Endothelial cell of umbilical vein (primary cell): Measurements from ENCODE around the gene NUP35. TPM values are rescaled to one million over a fixed set of nuclear protein-coding genes. Genes with fewer than 3 reads are reported as not detected.

ENCODE experiments used
- BruUV-seq: library from RNA; stranded (reverse); fragments of 400-500 nt; replicated peaks from 2 replicates; lab custom pipeline; 2021; lab: Mats Ljungman, UMichigan
- CTCF ChIA-PET: fragments of 300-600, 350-600 bp; sonication (Branson Sonifier 250); formaldehyde crosslinking; loops from one replicate; lab custom pipeline; 2021; ENCODE audit warnings: antibody characterized with exemption, inconsistent platforms; lab: Charles Lee
- POLR2A ChIA-PET: fragments of 300-600, 350-600 bp; sonication (Branson Sonifier 250); formaldehyde crosslinking; loops from one replicate; lab custom pipeline; 2021; ENCODE audit warnings: antibody characterized with exemption, inconsistent platforms; lab: Charles Lee
- DNase-seq: peaks from one replicate; pipeline ENCODE4 v3.0.0-alpha.2; 2011; ENCODE audit warnings: low read depth, low spot score
- FAIRE-seq: peaks from 2 replicates; lab custom pipeline; 2011; peaks lifted over from hg19 to GRCh38; lab: Jason Lieb, UNC
- H2AFZ ChIP-seq: 2 replicates; pipeline ENCODE4 v1.6.0; 2012; ENCODE audit warnings: low read depth, low read length, control low read depth, inconsistent platforms
- H3K27ac ChIP-seq: 2 replicates; pipeline ENCODE4 v1.5.1; 2011; ENCODE audit warnings: low read depth, mild to moderate bottlenecking, control low read depth, low read length, moderate library complexity; ENCODE audit not compliant: insufficient read depth
- H3K27me3 ChIP-seq, 2 experiments: 2 replicates each; pipeline versions ENCODE4 v1.6.0 to v1.6.1; 2011; ENCODE audit warnings: low read length in 2 of 2, mixed read lengths in 1 of 2; ENCODE audit not compliant: control insufficient read depth in 2 of 2, insufficient read depth in 2 of 2
- H3K36me3 ChIP-seq, 2 experiments: 2 replicates in 1 of 2; 3 replicates in 1 of 2; pipeline ENCODE4 v1.5.1; 2011; ENCODE audit warnings: low read length in 2 of 2, mild to moderate bottlenecking in 1 of 2, moderate library complexity in 1 of 2; ENCODE audit not compliant: control insufficient read depth in 2 of 2, insufficient read depth in 2 of 2; ENCODE audit errors: extremely low read depth in 1 of 2
- H3K4me1 ChIP-seq: 3 replicates; pipeline ENCODE4 v1.5.1; 2011; ENCODE audit warnings: mild to moderate bottlenecking, low read length; ENCODE audit not compliant: control insufficient read depth, insufficient read depth; ENCODE audit errors: extremely low read depth
- H3K4me2 ChIP-seq: 2 replicates; pipeline ENCODE4 v1.6.1; 2011; ENCODE audit warnings: low read length, control low read depth, mixed read lengths; ENCODE audit not compliant: insufficient read depth
- H3K4me3 ChIP-seq, 3 experiments: fragments of 200-600 bp in 1 of 3; sonication (generic), shearing (Covaris generic) in 1 of 3; replicated peaks in 1 of 3; 2 replicates each; pipeline ENCODE4 v1.5.1; 2011 to 2016; ENCODE audit warnings: control low read depth in 3 of 3, low read length in 3 of 3, mild to moderate bottlenecking in 2 of 3, inconsistent platforms in 1 of 3, low read depth in 1 of 3, moderate library complexity in 1 of 3; ENCODE audit not compliant: insufficient read depth in 1 of 3
- H3K79me2 ChIP-seq: 2 replicates; pipeline ENCODE4 v1.6.0; 2012; ENCODE audit warnings: low read length, inconsistent platforms; ENCODE audit not compliant: control insufficient read depth, insufficient read depth
- H3K9ac ChIP-seq: replicated peaks from 2 replicates; pipeline ENCODE3; 2011; ENCODE audit warnings: low read length, control low read depth; ENCODE audit not compliant: insufficient read depth; ENCODE audit errors: extremely low read depth
- H3K9me1 ChIP-seq: replicated peaks from 3 replicates; pipeline ENCODE4 v1.6.0; 2011; ENCODE audit warnings: mild to moderate bottlenecking, low read length; ENCODE audit not compliant: control insufficient read depth, insufficient read depth; ENCODE audit errors: extremely low read depth
- H3K9me3 ChIP-seq: replicated peaks from 2 replicates; pipeline ENCODE4 v1.5.1; 2012; ENCODE audit warnings: low read length, inconsistent platforms; ENCODE audit not compliant: control insufficient read depth, insufficient read depth
- H4K20me1 ChIP-seq: replicated peaks from 2 replicates; pipeline ENCODE3; 2011; ENCODE audit warnings: mild to moderate bottlenecking, low read length; ENCODE audit not compliant: control insufficient read depth, insufficient read depth; ENCODE audit errors: extremely low read depth
- CTCF ChIP-seq, 2 donors: IDR thresholded peaks; 1 replicate in 1 of 2; 2 replicates in 1 of 2; pipeline ENCODE4 v1.5.1; 2011; ENCODE audit warnings: low read length in 2 of 2, mild to moderate bottlenecking in 2 of 2, moderate library complexity in 2 of 2, control low read depth in 1 of 2, inconsistent platforms in 1 of 2, low read depth in 1 of 2; ENCODE audit not compliant: insufficient read depth in 1 of 2; ENCODE audit errors: extremely low read depth in 1 of 2
- EZH2 ChIP-seq: IDR thresholded peaks from 2 replicates; pipeline ENCODE4 v1.6.1; 2012; ENCODE audit warnings: borderline replicate concordance, low read depth, mild to moderate bottlenecking, moderate library complexity, low read length, inconsistent platforms; ENCODE audit not compliant: severe bottlenecking
- FOS ChIP-seq: IDR thresholded peaks from 2 replicates; pipeline ENCODE4 v1.6.1; 2011; ENCODE audit warnings: mild to moderate bottlenecking, low read length, moderate library complexity, borderline replicate concordance; ENCODE audit not compliant: insufficient read depth
- GATA2 ChIP-seq: IDR thresholded peaks from 2 replicates; pipeline ENCODE4 v1.7.0; 2011; ENCODE audit warnings: low read depth, mild to moderate bottlenecking, moderate library complexity, mixed read lengths, low read length; ENCODE audit not compliant: insufficient read length, insufficient read depth
- JUN ChIP-seq: IDR thresholded peaks from 2 replicates; pipeline ENCODE4 v1.6.1; 2011; ENCODE audit warnings: borderline replicate concordance, low read depth; ENCODE audit not compliant: insufficient read length, insufficient read depth
- MAX ChIP-seq: IDR thresholded peaks from 2 replicates; pipeline ENCODE4 v1.6.1; 2011; ENCODE audit not compliant: insufficient read depth, insufficient read length
- MYC ChIP-seq: IDR thresholded peaks from one replicate; pipeline ENCODE4 v1.6.1; 2011; ENCODE audit warnings: mild to moderate bottlenecking, low read depth, low read length
- POLR2A ChIP-seq: IDR thresholded peaks from 2 replicates; pipeline ENCODE4 v1.6.1; 2012; ENCODE audit warnings: low read depth, mild to moderate bottlenecking, control low read depth, low read length
- POLR2AphosphoS5 ChIP-seq: IDR thresholded peaks from 2 replicates; pipeline ENCODE4 v1.6.1; 2012; ENCODE audit warnings: low read depth, mild to moderate bottlenecking, control low read depth, low read length, moderate library complexity; ENCODE audit not compliant: insufficient read depth
- dilution Hi-C: fragments of 300-500 bp; cut with MboI; formaldehyde crosslinking; loops from one replicate; pipeline ENCODE4 v1.15.0; 2019; ENCODE audit warnings: low sequenced_read_pairs; ENCODE audit not compliant: extremely low pct_ligation_motif_present
- intact Hi-C: fragments of 100-400 bp; cut with micrococcal nuclease; formaldehyde crosslinking; loops from one replicate; pipeline ENCODE4 v1.10.0; 2022
- polyA plus RNA-seq, 4 experiments: library from polyadenylated mRNA; depleted of rRNA in 3 of 4; stranded (reverse) in 3 of 4; unstranded in 1 of 4; fragments of >200 nt; gene quantifications; 2 replicates each; pipeline versions ENCODE4 v1.2.1 to v1.2.3, GENCODE V29; 2011 to 2012; ENCODE audit warnings: missing spikeins in 1 of 4
- total RNA-seq: library from RNA; stranded (reverse); gene quantifications from 2 replicates; pipeline ENCODE4 v1.2.3, GENCODE V29; 2021

The NUP35 gene
- total and polyA plus RNA-seq, 2 donors (not counting 3 experiments of a cell fraction or from before 2014, with no cell fraction given), result 8.4 to 22.1 TPM

GRCh38 chr2:183148955-183149354 is 24.7 kb downstream of the NUP35 start:
- intact Hi-C loops, result no loop called here
- no peaks in the 10 kb centered on the region for H3K9me1 ChIP-seq
- no peak overlapping the region for H3K27ac ChIP-seq
- H3K9ac ChIP-seq, result no peak overlapping the region
- H3K9me3 ChIP-seq, result no peaks in the 10 kb centered on the region
- ChIA-PET POLR2A (no interaction called here), CTCF (interaction anchor here (1.0 kb wide), 1 partner anchor 11 kb away, joined by 4 read pairs; no protein-coding TSS in a partner anchor)
- H3K4me1 ChIP-seq, result no peaks in the 10 kb centered on the region
- H3K4me3 ChIP-seq, result no peak overlapping the region
- peaks cover 0 to 5% of the 10 kb centered on the region in 2 experiments for H3K36me3 ChIP-seq
- H3K79me2 ChIP-seq, result peaks cover 39% of the 10 kb centered on the region
- no peak for DNase-seq
- dilution Hi-C loops, result no loop called here
- no peaks in the 10 kb centered on the region for H4K20me1 ChIP-seq
- FAIRE-seq, result no peak
- no peak for TF ChIP-seq POLR2AphosphoS5
- no peak for TF ChIP-seq MYC
- no peak for TF ChIP-seq POLR2A
- TF ChIP-seq JUN, result no peak
- TF ChIP-seq FOS, result no peak
- no peak for TF ChIP-seq MAX
- TF ChIP-seq EZH2, result no peak
- TF ChIP-seq CTCF (IDR thresholded peaks at IDR 0.05; ENCODE audit: extremely low read depth in 1 of 2, insufficient read depth in 1 of 2, low read depth in 1 of 2, low read length in 2 of 2), result no peak
- no peak for TF ChIP-seq GATA2
- H2AFZ ChIP-seq, result no peak overlapping the region
- no peak overlapping the region for H3K4me2 ChIP-seq
- BruUV-seq, result no TSS peak
- H3K27me3 ChIP-seq, result no peaks in the 10 kb centered on the region
